Testis (tissue), 2 donors: ENCODE measurements around the gene ERI3.

ENCODE experiments used
- CTCF ChIP-seq, 3 experiments: fragments of 450-650 bp in 2 of 3; fragments of 200-600 bp in 1 of 3; sonication (generic) in 1 of 3; IDR thresholded peaks; one replicate each; pipeline ENCODE4 v1.5.1; 2016 to 2019; ENCODE audit warnings: antibody characterized with exemption in 3 of 3, mild to moderate bottlenecking in 2 of 3, moderate library complexity in 1 of 3
- POLR2A ChIP-seq: fragments of 450-650 bp; IDR thresholded peaks from one replicate; pipeline ENCODE4 v1.6.1; 2017; ENCODE audit warnings: antibody characterized with exemption, mild to moderate bottlenecking, moderate library complexity

- TF ChIP-seq CTCF (IDR thresholded peaks at IDR 0.05) (no peak), POLR2A (no peak)
Observed at GRCh38 chr1:44301442-44301841, 53.6 kb downstream of the ERI3 start.
